ENCODE data around the gene FZD4. TPM values are rescaled to one million over a fixed set of nuclear protein-coding genes. Genes with fewer than 3 reads are reported as not detected.
"Not testable (repeated sequence)": the region's sequence is repeated elsewhere in the genome, so short reads cannot be mapped to it uniquely, and the experiment has no call there.

Gene FZD4
- total and polyA plus RNA-seq, 7 donors, result 0.60 to 45.7 (median 22.9) TPM

DNA sequence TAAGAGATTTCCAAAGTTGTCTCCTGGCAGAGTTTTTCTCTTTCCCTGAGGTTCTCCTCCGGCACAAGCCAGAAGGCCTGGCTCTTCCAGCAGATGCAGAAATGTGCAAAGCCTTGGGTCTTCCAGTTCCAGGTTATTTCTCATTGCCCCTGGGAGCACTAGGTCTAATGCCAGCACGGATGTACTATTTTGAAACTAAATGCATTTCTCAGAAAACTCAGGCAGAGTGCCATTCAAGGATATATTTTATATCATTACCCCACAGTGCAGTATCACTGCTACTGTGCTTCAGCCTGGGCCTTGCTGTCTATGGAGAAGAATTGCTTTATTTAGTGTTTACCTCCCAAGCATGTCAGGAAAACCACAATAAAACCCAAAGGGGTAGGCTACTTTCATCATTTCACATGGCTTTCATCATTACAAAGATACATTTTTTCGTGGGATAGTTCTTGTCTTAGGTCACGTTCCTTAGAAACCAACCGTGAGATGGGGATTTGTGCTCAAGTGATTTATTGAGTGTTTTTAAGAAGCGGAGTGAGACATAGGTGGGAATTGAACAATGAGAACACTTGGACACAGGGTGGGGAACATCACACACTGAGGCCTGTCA lies 22.4 kb upstream of the FZD4 start:
- peak overlapping the region in 1 of 4 donors; percentile 17 for H3K27ac ChIP-seq

GRCh38 chr11:86972734-86973133 lies 17.5 kb upstream of the FZD4 start:
- WGBS, 2 donors, result 84 to 86% methylated on average over 1 of the region's 1 CpG
- Histone ChIP-seq H3K9me3 (peaks cover 0 to 4% (median 1%) of the 10 kb centered on the region in 4 donors), H3K27ac (no peak overlapping the region), H3K4me1 (no peaks in the 10 kb centered on the region), H3K27me3 (no peaks in the 10 kb centered on the region), H3K4me3 (no peak overlapping the region), H3K36me3 (no peaks in the 10 kb centered on the region)
- intact Hi-C loops (cut with DNase I), result no loop called here
- DNase-seq, result no peak
- TF ChIP-seq POLR2AphosphoS5 (IDR thresholded peaks at IDR 0.05) (no peak), EP300 (IDR thresholded peaks at IDR 0.05) (no peak), POLR2A (IDR thresholded peaks at IDR 0.05) (no peak)
- TF ChIP-seq, protein P1, sequence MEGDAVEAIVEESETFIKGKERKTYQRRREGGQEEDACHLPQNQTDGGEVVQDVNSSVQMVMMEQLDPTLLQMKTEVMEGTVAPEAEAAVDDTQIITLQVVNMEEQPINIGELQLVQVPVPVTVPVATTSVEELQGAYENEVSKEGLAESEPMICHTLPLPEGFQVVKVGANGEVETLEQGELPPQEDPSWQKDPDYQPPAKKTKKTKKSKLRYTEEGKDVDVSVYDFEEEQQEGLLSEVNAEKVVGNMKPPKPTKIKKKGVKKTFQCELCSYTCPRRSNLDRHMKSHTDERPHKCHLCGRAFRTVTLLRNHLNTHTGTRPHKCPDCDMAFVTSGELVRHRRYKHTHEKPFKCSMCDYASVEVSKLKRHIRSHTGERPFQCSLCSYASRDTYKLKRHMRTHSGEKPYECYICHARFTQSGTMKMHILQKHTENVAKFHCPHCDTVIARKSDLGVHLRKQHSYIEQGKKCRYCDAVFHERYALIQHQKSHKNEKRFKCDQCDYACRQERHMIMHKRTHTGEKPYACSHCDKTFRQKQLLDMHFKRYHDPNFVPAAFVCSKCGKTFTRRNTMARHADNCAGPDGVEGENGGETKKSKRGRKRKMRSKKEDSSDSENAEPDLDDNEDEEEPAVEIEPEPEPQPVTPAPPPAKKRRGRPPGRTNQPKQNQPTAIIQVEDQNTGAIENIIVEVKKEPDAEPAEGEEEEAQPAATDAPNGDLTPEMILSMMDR (IDR thresholded peaks at IDR 0.05), result no peak

More for the DNA sequence above, 22.4 kb upstream of the FZD4 start:
- 88 to 95% methylated on average over 6 of the region's 6 CpGs for WGBS, 2 donors
- Histone ChIP-seq H3K27me3 (no peaks in the 10 kb centered on the region), H3K36me3 (no peaks in the 10 kb centered on the region), H3K9me3 (peaks cover 0 to 4% (median 1%) of the 10 kb centered on the region in 4 donors), H3K4me3 (no peak overlapping the region), H3K4me1 (peaks cover 0 to 14% (median 5%) of the 10 kb centered on the region in 4 donors)
- intact Hi-C loops (cut with DNase I), result loop anchor here (5.0 kb wide), 1 partner anchor 305 kb away; no protein-coding TSS in a partner anchor
- TF ChIP-seq POLR2AphosphoS5 (IDR thresholded peaks at IDR 0.05), result peak in 1 of 4 donors; percentile 18
- TF ChIP-seq, protein P1 (IDR thresholded peaks at IDR 0.05), result no peak
- DNase-seq, result no peak

- no peak for DNase-seq
- H3K27me3 ChIP-seq, result no peaks in the 10 kb centered on the region
- WGBS, 2 donors, result 92 to 96% methylated on average over 1 of the region's 1 CpG
- H3K27ac ChIP-seq, result no peak overlapping the region
- no peaks in the 10 kb centered on the region for H3K36me3 ChIP-seq
- TF ChIP-seq POLR2A (IDR thresholded peaks at IDR 0.05), result no peak
- no peak for TF ChIP-seq POLR2AphosphoS5 (IDR thresholded peaks at IDR 0.05)
- TF ChIP-seq, protein P1 (IDR thresholded peaks at IDR 0.05), result no peak
- no peak for TF ChIP-seq EP300 (IDR thresholded peaks at IDR 0.05)
- H3K4me1 ChIP-seq, result no peaks in the 10 kb centered on the region
- H3K4me3 ChIP-seq, result no peak overlapping the region
- intact Hi-C loops (cut with DNase I), result no loop called here
- peaks cover 0 to 4% (median 1%) of the 10 kb centered on the region in 4 donors for H3K9me3 ChIP-seq
These were observed 14.1 kb upstream of the FZD4 start for GRCh38 chr11:86969258-86969657.

GRCh38 chr11:86967601-86968000 lies 12.4 kb upstream of the FZD4 start:
- WGBS, 2 donors, result 94 to 95% methylated on average over 7 of the region's 7 CpGs
- DNase-seq; H3K4me1 ChIP-seq; H3K36me3 ChIP-seq; H3K27ac ChIP-seq; intact Hi-C loops (cut with DNase I); H3K27me3 ChIP-seq; H3K4me3 ChIP-seq; H3K9me3 ChIP-seq: not testable (repeated sequence)

DNA sequence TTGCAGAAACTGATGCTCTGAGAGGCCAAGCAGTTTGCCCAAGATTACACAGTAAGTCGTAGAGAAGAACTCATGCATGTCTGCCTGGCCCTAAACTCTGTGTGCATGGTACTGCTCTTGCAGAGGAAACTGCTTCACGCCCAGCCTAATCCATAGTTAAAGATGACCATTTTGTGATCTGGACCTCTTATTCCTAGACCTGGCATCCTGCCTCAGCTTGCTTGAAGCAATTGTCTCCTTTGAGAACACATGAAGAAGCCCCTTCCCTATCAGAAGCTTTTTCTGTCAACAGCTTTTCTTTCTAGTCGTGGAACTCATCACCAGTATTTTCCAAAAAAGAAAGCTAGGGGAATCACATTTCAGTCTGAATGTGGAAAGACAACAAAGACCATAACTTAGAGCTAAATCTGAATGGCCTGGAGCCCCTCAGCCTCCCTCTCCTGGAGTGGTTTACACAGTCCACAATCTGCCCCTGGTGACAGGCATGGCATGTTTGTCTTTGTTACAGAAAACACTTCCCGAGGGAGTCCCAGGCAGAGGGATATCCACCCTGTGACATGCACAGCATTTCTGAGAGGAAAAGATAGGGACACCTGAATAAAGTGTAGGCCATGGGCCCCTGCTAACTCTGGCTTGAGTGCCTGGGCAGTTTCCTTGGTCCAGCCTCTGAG lies 2.9 kb upstream of the FZD4 start:
- DNase-seq, result no peak
- TF ChIP-seq POLR2A (IDR thresholded peaks at IDR 0.05) (no peak), POLR2AphosphoS5 (IDR thresholded peaks at IDR 0.05) (no peak), EP300 (IDR thresholded peaks at IDR 0.05) (no peak)
- TF ChIP-seq, protein P1 (IDR thresholded peaks at IDR 0.05), result no peak
- H3K27ac ChIP-seq, result no peak overlapping the region
- intact Hi-C loops (cut with DNase I), result loop anchor here (2.0 kb wide), 1 partner anchor 79 kb away; the partner anchor contains the start of gene TMEM135
- H3K9me3 ChIP-seq, result no peaks in the 10 kb centered on the region
- WGBS, 2 donors, result 80 to 84% methylated on average over 4 of the region's 4 CpGs
- H3K36me3 ChIP-seq, result no peaks in the 10 kb centered on the region
- H3K4me1 ChIP-seq, result peaks cover 0 to 29% (median 15%) of the 10 kb centered on the region in 4 donors
- H3K27me3 ChIP-seq, result no peaks in the 10 kb centered on the region
- H3K4me3 ChIP-seq, result no peak overlapping the region

All from sigmoid colon (tissue), 7 donors.